SH-SY5Y (cell line): ENCODE data around the gene AIF1L.

Experiments
- GATA2 ChIP-seq: IDR thresholded peaks from 2 replicates; pipeline ENCODE4 v1.6.1; 2011; ENCODE audit warnings: mild to moderate bottlenecking, low read depth, low read length
- GATA3 ChIP-seq: IDR thresholded peaks from 2 replicates; pipeline ENCODE4 v1.6.1; 2011; ENCODE audit warnings: low read depth, mild to moderate bottlenecking, low read length, moderate library complexity

DNA sequence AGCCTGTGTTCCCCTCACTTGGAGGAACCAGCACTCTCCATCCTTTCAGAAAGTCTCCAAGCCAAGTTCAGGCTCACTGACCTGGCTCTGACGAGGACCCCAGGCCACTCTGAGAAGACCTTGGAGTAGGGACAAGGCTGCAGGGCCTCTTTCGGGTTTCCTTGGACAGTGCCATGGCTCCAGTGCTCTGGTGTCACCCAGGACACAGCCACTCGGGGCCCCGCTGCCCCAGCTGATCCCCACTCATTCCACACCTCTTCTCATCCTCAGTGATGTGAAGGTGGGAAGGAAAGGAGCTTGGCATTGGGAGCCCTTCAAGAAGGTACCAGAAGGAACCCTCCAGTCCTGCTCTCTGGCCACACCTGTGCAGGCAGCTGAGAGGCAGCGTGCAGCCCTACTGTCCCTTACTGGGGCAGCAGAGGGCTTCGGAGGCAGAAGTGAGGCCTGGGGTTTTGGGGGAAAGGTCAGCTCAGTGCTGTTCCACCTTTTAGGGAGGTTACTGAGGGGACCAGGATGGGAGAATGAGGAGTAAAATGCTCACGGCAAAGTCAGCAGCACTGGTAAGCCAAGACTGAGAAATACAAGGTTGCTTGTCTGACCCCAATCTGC lies 24.4 kb downstream of the AIF1L start:
- no peak for TF ChIP-seq GATA2
- TF ChIP-seq GATA3: no peak
